GM21737 (cell line): Measurements from ENCODE around the gene PLA2R1.

Experiments
- ATAC-seq: cut with Tn5 transposase; IDR thresholded peaks from one replicate; pipeline ENCODE4 v1.9.1; 2021; ENCODE audit warnings: mild to moderate bottlenecking, moderate library complexity; ENCODE audit not compliant: unreplicated experiment

The PLA2R1 gene

DNA sequence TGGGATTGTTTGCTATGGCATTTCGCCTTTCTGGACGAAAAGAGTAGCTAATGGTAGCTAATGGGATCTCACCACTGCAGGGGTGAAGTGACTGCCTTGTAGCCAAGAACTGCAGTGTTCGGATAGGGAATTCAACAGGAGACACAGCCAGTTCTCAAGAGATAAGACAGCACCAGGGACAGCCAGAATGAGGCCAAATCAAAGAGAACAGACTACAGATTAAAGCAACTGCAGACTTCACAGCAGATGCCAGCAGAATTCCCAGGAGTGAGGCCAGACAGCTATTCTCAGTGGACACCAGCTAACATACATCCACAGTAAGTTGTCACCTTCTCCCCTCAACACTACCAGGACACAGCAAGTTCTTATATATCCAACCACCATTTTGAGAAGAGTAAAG, 124.0 kb downstream of the PLA2R1 start:
- no peak for ATAC-seq

DNA sequence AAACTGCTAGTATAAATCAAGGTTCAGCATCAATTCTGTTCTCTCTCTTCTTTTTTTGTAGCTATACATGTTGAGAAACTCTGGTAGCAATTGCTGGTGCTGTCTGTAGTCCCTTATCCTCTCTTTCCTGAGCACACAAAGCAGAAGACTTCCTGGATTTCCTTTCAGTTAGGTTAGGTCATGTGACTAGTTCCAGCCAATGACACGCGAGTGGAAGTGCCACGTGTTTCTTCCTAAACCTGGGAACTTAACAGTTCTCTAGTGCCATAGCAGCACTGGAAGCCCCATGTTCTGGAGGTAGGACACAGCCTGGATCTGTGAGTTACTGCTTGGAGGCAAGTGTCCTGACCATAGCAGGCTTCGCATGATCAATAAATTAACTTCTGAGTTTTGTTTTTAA, 125.9 kb downstream of the PLA2R1 start:
- no peak for ATAC-seq

DNA sequence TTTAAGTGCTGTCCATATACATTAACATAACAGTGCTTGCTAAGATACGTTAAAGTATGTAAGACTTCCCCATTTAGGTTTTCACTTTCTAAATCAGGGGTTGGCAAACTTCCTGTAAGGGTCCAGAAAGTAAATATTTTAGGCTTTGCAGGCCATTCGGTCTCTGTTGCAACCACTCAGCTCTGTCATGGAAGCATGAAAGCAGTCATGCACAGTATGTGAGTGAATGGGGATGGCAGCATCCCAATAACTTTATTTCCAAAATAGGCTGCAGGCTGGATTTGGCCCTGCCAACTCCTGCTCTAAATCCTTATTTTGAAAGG, 128.7 kb downstream of the PLA2R1 start:
- peak; percentile 93 for ATAC-seq

- no peak for ATAC-seq
Observed at GRCh38 chr2:159933040-159933726, 129.2 kb downstream of the PLA2R1 start.

DNA sequence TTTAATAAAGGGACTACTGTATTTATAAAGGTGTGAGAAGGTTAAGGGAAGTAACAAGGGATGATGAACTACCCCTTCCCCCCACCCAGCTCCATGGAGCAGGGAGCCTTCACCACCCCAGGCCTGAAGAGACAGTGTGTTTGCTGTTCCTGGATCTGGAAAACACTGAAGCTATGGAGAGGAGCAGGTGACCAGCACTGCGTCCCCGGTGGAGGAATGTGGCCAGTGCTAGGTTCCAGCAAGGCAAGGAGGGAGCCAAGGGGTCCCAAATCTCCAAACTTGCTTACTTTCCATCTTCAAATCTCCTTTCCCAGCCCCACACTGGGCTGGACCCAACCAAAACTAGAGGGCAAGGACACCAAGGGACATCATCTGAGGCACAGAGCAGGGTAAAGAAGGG, 135.7 kb downstream of the PLA2R1 start:
- no peak for ATAC-seq

- no peak for ATAC-seq
Observed at GRCh38 chr2:159925975-159926374, 136.4 kb downstream of the PLA2R1 start.

DNA sequence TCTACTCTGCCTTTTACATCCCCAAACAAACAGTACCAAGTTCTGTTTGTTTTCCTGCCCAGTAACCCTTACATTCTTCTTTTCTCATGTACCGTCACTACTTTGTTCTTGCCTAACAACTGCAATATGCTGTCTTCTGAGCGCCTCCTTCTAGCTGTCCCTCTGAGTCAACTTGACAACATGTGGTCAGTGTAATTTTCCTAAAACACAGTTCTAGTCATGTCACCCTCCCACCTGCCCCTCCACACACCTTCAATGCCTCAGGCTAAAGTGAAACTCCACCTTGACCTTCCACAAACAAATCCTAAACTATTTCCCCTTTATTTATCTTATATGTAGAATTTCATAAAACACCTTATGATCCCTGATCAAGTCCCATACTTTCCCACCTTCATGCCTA, 139.9 kb downstream of the PLA2R1 start:
- peak; percentile 61 for ATAC-seq

GRCh38 chr2:159921752-159922404, 140.5 kb downstream of the PLA2R1 start:
- peak; percentile 92 for ATAC-seq

GRCh38 chr2:159916511-159916910, 145.9 kb downstream of the PLA2R1 start:
- no peak for ATAC-seq

- ATAC-seq = no peak
Observed at GRCh38 chr2:159913900-159914299, 148.5 kb downstream of the PLA2R1 start.

DNA sequence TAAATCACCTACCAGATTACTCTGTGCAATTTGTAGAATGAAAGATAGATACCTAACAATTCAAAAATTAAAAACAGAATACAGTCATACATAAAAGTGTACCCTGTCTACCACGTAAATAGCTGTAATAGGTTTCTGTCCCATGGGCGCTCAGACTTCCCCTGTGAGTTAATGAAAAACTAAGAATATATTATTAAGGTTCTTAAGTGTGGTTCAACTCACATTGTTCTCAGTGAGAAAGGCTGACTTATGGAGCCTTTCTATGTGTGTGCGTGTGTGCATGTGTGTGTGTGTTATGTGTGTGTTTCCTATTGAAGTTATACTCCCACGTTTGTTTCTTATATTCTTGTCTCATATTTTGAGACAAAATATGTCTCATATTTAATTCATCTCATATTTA, 149.8 kb downstream of the PLA2R1 start:
- no peak for ATAC-seq

GRCh38 chr2:159910951-159911350, 151.5 kb downstream of the PLA2R1 start:
- no peak for ATAC-seq

DNA sequence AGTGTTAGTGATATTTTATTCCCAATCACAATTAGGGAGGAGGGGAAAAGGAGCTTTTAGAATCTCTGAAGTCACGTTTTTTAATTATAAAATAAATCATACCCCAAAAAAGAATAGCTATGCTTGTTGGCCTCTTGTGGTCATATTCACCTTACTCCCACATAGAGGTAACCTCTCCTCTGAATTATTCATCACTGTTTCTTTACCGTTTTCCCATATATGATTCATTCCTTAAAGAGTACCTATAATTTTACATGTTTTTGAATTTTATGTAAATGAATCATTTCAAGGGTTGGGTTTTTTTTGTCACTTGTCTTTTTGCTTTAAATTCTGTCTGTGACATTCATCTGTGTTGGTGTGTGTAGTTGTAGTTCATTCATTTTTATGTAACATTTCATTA, 153.8 kb downstream of the PLA2R1 start:
- no peak for ATAC-seq

GRCh38 chr2:159907909-159908308, 154.5 kb downstream of the PLA2R1 start:
- ATAC-seq = no peak

DNA sequence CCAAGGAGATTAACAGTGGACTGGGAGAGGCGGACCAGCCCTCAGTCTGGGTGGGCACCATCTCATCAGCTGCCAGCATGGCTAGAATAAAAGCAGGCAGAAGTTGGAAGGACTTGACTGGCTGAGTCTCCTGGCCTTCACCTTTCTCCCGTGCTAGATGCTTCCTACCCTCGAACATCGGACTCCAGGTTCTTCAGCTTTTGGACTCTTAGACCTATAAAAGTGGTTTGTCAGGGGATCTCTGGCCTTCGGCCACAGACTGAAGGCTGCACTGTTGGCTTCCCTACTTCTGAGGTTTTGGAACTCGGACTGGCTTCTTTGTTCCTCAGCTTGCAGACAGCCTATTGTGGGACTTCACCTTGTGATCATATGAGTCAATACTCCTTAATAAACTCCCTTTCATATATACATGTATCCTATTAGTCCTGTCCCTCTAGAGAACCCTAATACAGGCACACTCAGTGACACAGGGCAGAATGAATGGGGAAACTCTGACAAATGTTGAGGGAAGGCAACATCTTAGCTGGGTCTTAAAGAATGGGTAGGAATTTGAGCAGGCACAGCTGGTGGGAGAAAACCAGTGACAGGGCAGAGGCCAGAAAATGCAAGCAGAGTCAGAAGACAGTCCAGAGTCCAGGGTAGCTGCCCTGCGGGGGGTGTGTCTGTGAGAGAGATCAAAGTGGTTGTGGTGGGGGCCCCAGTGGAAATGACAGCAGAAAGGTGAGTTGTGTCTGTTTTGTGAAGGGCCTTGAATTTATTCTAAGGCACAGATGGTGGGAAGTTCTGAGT, 156.3 kb downstream of the PLA2R1 start:
- ATAC-seq = no peak

DNA sequence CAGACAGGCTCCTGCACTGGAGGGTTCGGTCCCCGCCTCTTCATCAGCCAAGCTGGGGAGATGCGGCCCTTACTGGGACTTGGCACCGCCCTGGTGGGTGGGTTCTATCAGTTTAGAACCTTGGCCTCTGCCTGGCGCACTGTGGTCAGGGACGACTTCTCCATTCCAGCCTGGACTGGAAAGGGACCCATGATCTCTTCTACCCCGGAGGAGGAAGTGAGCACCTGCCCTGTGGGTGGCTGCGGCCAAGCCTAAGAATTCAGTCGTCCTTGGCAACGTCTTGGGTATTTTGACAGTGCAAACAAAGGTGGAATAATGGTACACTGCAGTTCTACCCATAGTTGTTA, 157.5 kb downstream of the PLA2R1 start:
- peak; percentile 48 for ATAC-seq

DNA sequence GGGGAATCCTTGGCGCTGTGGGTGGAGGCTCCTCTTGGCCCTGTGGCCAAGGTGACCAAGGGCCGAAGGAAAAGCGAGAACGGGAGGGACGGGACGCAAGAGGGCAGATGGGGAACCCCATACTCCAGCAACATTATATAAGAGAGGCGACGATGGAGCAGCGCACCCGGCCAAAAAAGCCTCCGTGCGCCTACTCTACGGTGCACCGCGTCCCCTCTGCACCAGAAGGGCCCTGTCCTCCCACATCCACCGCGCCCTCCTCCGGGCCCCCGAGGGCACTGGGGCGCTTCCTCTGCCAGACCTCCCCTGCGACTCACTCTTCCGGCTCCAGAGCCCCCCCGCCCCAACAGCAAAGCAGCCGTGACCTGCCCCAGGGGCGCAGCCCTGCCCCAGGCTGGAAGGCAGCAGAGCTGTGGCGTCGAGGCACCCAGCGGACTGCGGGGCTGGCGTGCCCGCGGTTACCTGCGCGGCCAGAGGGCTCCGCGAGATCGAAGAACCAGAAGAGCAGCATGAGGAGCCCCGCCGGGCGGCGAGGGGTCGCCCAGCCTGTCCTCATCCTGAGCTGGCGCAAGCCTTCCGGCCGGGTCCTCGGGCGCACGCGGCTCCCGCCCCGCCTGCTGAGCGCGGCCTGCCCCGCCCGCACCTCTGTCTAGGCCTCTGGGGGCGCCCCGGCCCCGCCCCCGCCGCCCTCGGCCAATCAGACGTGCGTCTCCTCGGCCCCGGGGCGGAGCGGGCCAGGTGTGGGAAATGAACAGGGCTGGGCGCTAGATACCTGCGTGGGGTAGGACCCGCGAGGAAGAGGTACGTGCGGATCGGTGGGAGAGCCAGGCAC, 158.1 kb downstream of the PLA2R1 start, which contains the start of gene LY75:
Gene LY75, minus strand, starts transcription at position 630 of the 832 bp plus-strand sequence.
- peak; percentile 80 for ATAC-seq

GRCh38 chr2:159903443-159904126, 158.8 kb downstream of the PLA2R1 start:
- ATAC-seq = peak; percentile 33

GRCh38 chr2:159902722-159903121, 159.7 kb downstream of the PLA2R1 start:
- no peak for ATAC-seq

GRCh38 chr2:159900343-159900742, 162.1 kb downstream of the PLA2R1 start:
- ATAC-seq = no peak

- ATAC-seq = no peak
Observed at GRCh38 chr2:159898441-159898840, 164.0 kb downstream of the PLA2R1 start.
